Mesendoderm (in vitro differentiated cells): ENCODE results near the gene BEST2.

Experiments used
- DNase-seq: peaks from one replicate; pipeline ENCODE4 v3.0.0; 2013
- H2AK5ac ChIP-seq: 2 replicates; pipeline ENCODE4 v1.6.1; 2013; ENCODE audit warnings: low read length, inconsistent platforms
- H2BK120ac ChIP-seq: 2 replicates; pipeline ENCODE4 v1.6.1; 2013; ENCODE audit warnings: low read depth, mild to moderate bottlenecking, low read length, moderate library complexity, mixed read lengths
- H2BK15ac ChIP-seq: replicated peaks from 2 replicates; pipeline ENCODE4 v1.6.1; 2013; ENCODE audit warnings: low read depth, mild to moderate bottlenecking, moderate library complexity
- H2BK5ac ChIP-seq: 2 replicates; pipeline ENCODE4 v1.6.1; 2013; ENCODE audit warnings: low read length, inconsistent platforms
- H3K18ac ChIP-seq: 2 replicates; pipeline ENCODE4 v1.6.1; 2013; ENCODE audit warnings: mild to moderate bottlenecking, low read length, mixed read lengths
- H3K23ac ChIP-seq: one replicate; pipeline ENCODE4 v1.6.1; 2013; ENCODE audit warnings: low read length
- H3K27ac ChIP-seq: 2 replicates; pipeline ENCODE4 v1.5.1; 2013; ENCODE audit warnings: low read depth, mild to moderate bottlenecking, inconsistent platforms, low read length, moderate library complexity
- H3K27me3 ChIP-seq: 2 replicates; pipeline ENCODE4 v1.6.1; 2013; ENCODE audit warnings: low read length, control low read depth, mild to moderate bottlenecking, inconsistent platforms; ENCODE audit not compliant: insufficient read depth, poor library complexity
- H3K36me3 ChIP-seq: 2 replicates; pipeline ENCODE4 v1.6.1; 2013; ENCODE audit warnings: low read length, inconsistent platforms; ENCODE audit not compliant: control insufficient read depth, insufficient read depth
- H3K4ac ChIP-seq: one replicate; pipeline ENCODE4 v1.6.1; 2013; ENCODE audit warnings: low read depth, mild to moderate bottlenecking, low read length, moderate library complexity
- H3K4me1 ChIP-seq: 2 replicates; pipeline ENCODE4 v1.6.1; 2013; ENCODE audit warnings: low read depth, low read length, inconsistent platforms; ENCODE audit not compliant: control insufficient read depth
- H3K4me2 ChIP-seq: 2 replicates; pipeline ENCODE4 v1.6.1; 2013; ENCODE audit warnings: low read length
- H3K4me3 ChIP-seq: 2 replicates; pipeline ENCODE4 v1.5.1; 2013; ENCODE audit warnings: mild to moderate bottlenecking, low read length
- H3K56ac ChIP-seq: one replicate; pipeline ENCODE4 v1.6.1; 2013; ENCODE audit warnings: low read length
- H3K79me1 ChIP-seq: 2 replicates; pipeline ENCODE4 v1.6.1; 2013; ENCODE audit warnings: low read length, inconsistent platforms
- H3K79me2 ChIP-seq: 2 replicates; pipeline ENCODE4 v1.6.1; 2013; ENCODE audit warnings: mild to moderate bottlenecking, low read length; ENCODE audit not compliant: control insufficient read depth, insufficient read depth
- H3K9ac ChIP-seq: 2 replicates; pipeline ENCODE4 v1.6.1; 2013; ENCODE audit warnings: low read length, inconsistent platforms
- H4K5ac ChIP-seq: one replicate; pipeline ENCODE4 v1.6.1; 2013; ENCODE audit warnings: low read length
- H4K8ac ChIP-seq: one replicate; pipeline ENCODE4 v1.6.1; 2013; ENCODE audit warnings: low read depth, mild to moderate bottlenecking, control low read depth, low read length, moderate library complexity
- WGBS: extraction: QIAGEN DNeasy Blood & Tissue Kit; methylation state at CpG from one replicate; pipeline ENCODE4 v1.1.7; 2013; ENCODE audit warnings: low lambda C conversion rate, missing lambda C conversion rate; ENCODE audit not compliant: insufficient coverage; ENCODE audit errors: extremely low coverage; 5-methylcytosine and 5-hydroxymethylcytosine counted together

BEST2 gene

GRCh38 chr19:12733369-12734214 lies 18.0 kb upstream of the BEST2 start:
- Histone ChIP-seq H2BK5ac (no peak overlapping the region), H3K4me2 (peak overlapping the region; percentile 100), H3K27me3 (no peaks in the 10 kb centered on the region), H2BK15ac (no peak overlapping the region), H4K8ac (no peak overlapping the region), H3K56ac (peak overlapping the region; percentile 99), H3K27ac (peak overlapping the region; percentile 68), H3K18ac (peak overlapping the region; percentile 68), H3K4me3 (peak overlapping the region; percentile 100), H4K5ac (no peak overlapping the region), H3K23ac (peak overlapping the region; percentile 83), H3K4ac (peak overlapping the region; percentile 97), H2AK5ac (peak overlapping the region; percentile 8), H3K79me2 (peaks cover 48% of the 10 kb centered on the region), H3K79me1 (peaks cover 28% of the 10 kb centered on the region), H3K4me1 (peaks cover 5% of the 10 kb centered on the region), H2BK120ac (no peak overlapping the region), H3K9ac (peak overlapping the region; percentile 100), H3K36me3 (peaks cover 14% of the 10 kb centered on the region)
- WGBS: no CpG with 5 or more reads among the region's 15 CpGs
- peak; percentile 63 for DNase-seq

GRCh38 chr19:12736995-12737834 lies 14.4 kb upstream of the BEST2 start, which contains the start of gene GET3:
GET3 (plus strand) TSS chr19:12737497; CDS start chr19:12737506, 9 bp downstream.
- Histone ChIP-seq H2AK5ac (peak within 1 kb of the TSS; percentile 65), H3K79me1 (peaks cover 16% of the 10 kb centered on the region), H2BK15ac (no peak within 1 kb of the TSS), H3K9ac (peak within 1 kb of the TSS; percentile 96), H3K27ac (no peak within 1 kb of the TSS), H3K4me3 (peak within 1 kb of the TSS; percentile 96), H3K4me2 (peak within 1 kb of the TSS; percentile 100), H3K36me3 (peaks cover under 1% of the 10 kb centered on the region), H4K8ac (no peak within 1 kb of the TSS), H4K5ac (no peak within 1 kb of the TSS), H3K23ac (no peak within 1 kb of the TSS), H3K27me3 (no peaks in the 10 kb centered on the region), H2BK5ac (no peak within 1 kb of the TSS), H3K56ac (peak within 1 kb of the TSS; percentile 99), H2BK120ac (no peak within 1 kb of the TSS), H3K79me2 (peaks cover 35% of the 10 kb centered on the region), H3K4ac (peak within 1 kb of the TSS; percentile 28), H3K18ac (peak within 1 kb of the TSS; percentile 42), H3K4me1 (peaks cover 3% of the 10 kb centered on the region)
- no CpG with 5 or more reads among the region's 29 CpGs for WGBS
- peak; percentile 100 for DNase-seq

GRCh38 chr19:12737835-12738351 lies 13.7 kb upstream of the BEST2 start:
- H3K4me3 ChIP-seq: peak overlapping the region; percentile 96
- H3K79me2 ChIP-seq: peaks cover 29% of the 10 kb centered on the region
- H2BK15ac ChIP-seq: no peak overlapping the region
- no CpG with 5 or more reads among the region's 13 CpGs for WGBS
- H3K79me1 ChIP-seq: peaks cover 15% of the 10 kb centered on the region
- H2AK5ac ChIP-seq: peak overlapping the region; percentile 65
- H2BK5ac ChIP-seq: no peak overlapping the region
- H3K4me2 ChIP-seq: peak overlapping the region; percentile 100
- H3K23ac ChIP-seq: no peak overlapping the region
- no peak overlapping the region for H2BK120ac ChIP-seq
- H4K5ac ChIP-seq: no peak overlapping the region
- H3K27ac ChIP-seq: no peak overlapping the region
- H3K36me3 ChIP-seq: no peaks in the 10 kb centered on the region
- no peaks in the 10 kb centered on the region for H3K27me3 ChIP-seq
- H3K56ac ChIP-seq: peak overlapping the region; percentile 99
- peak overlapping the region; percentile 96 for H3K9ac ChIP-seq
- no peak overlapping the region for H4K8ac ChIP-seq
- H3K18ac ChIP-seq: no peak overlapping the region
- H3K4ac ChIP-seq: peak overlapping the region; percentile 28
- H3K4me1 ChIP-seq: peaks cover 3% of the 10 kb centered on the region
- no peak for DNase-seq

GRCh38 chr19:12745166-12745897 lies 6.3 kb upstream of the BEST2 start:
- no peak overlapping the region for H3K4me2 ChIP-seq
- no peak overlapping the region for H4K5ac ChIP-seq
- no peak overlapping the region for H3K9ac ChIP-seq
- no peak overlapping the region for H2BK5ac ChIP-seq
- H3K4me3 ChIP-seq: no peak overlapping the region
- H3K36me3 ChIP-seq: peaks cover 7% of the 10 kb centered on the region
- H2BK120ac ChIP-seq: no peak overlapping the region
- no peak overlapping the region for H3K27ac ChIP-seq
- H3K23ac ChIP-seq: no peak overlapping the region
- H3K79me2 ChIP-seq: no peaks in the 10 kb centered on the region
- no peak overlapping the region for H2AK5ac ChIP-seq
- H3K56ac ChIP-seq: no peak overlapping the region
- H3K18ac ChIP-seq: no peak overlapping the region
- H2BK15ac ChIP-seq: no peak overlapping the region
- no peaks in the 10 kb centered on the region for H3K4me1 ChIP-seq
- H3K4ac ChIP-seq: no peak overlapping the region
- WGBS: no CpG with 5 or more reads among the region's 22 CpGs
- no peak for DNase-seq
- H4K8ac ChIP-seq: no peak overlapping the region
- H3K79me1 ChIP-seq: no peaks in the 10 kb centered on the region
- no peaks in the 10 kb centered on the region for H3K27me3 ChIP-seq

- Histone ChIP-seq H3K9ac (no peak overlapping the region), H4K8ac (no peak overlapping the region), H3K79me1 (no peaks in the 10 kb centered on the region), H3K4me2 (no peak overlapping the region), H3K27me3 (no peaks in the 10 kb centered on the region), H3K4me1 (no peaks in the 10 kb centered on the region), H3K4ac (no peak overlapping the region), H2AK5ac (no peak overlapping the region), H4K5ac (no peak overlapping the region), H3K23ac (no peak overlapping the region), H3K27ac (no peak overlapping the region), H3K18ac (no peak overlapping the region), H3K36me3 (peaks cover 7% of the 10 kb centered on the region), H3K4me3 (no peak overlapping the region), H2BK15ac (no peak overlapping the region), H2BK120ac (no peak overlapping the region), H3K56ac (no peak overlapping the region), H2BK5ac (no peak overlapping the region), H3K79me2 (no peaks in the 10 kb centered on the region)
- peak; percentile 30 for DNase-seq
- WGBS: no CpG with 5 or more reads among the region's 6 CpGs
These were observed 3.1 kb upstream of the BEST2 start for GRCh38 chr19:12748489-12748888.
